Right cardiac atrium (tissue), 5 donors: ENCODE results near the gene APOB. TPM values are rescaled to one million over a fixed set of nuclear protein-coding genes. Genes with fewer than 3 reads are reported as not detected.

Experiments used
- ATAC-seq, 2 donors: fragments of 200-7000 bp; cut with Tn5 transposase; one replicate each; pipeline versions ENCODE4 v1.8.0 to v1.9.1; 2020; ENCODE audit warnings: moderate library complexity in 2 of 2, mild to moderate bottlenecking in 1 of 2
- DNase-seq, 3 donors: peaks; one replicate each; pipeline ENCODE4 v3.0.0-alpha.2; 2020
- H3K27ac ChIP-seq: one replicate; pipeline ENCODE4 v1.5.1; 2013; ENCODE audit warnings: mild to moderate bottlenecking, low read length, control low read depth, moderate library complexity
- H3K27me3 ChIP-seq: one replicate; pipeline ENCODE4 v1.6.1; 2013; ENCODE audit not compliant: control insufficient read depth, insufficient read depth
- H3K4me1 ChIP-seq: one replicate; pipeline ENCODE4 v1.6.1; 2013; ENCODE audit warnings: low read length; ENCODE audit not compliant: control insufficient read depth, insufficient read depth
- H3K4me3 ChIP-seq: one replicate; pipeline ENCODE4 v1.5.1; 2013; ENCODE audit warnings: low read length, control low read depth
- H3K9me3 ChIP-seq: one replicate; pipeline ENCODE4 v1.6.1; 2013; ENCODE audit warnings: low read length; ENCODE audit not compliant: control insufficient read depth
- WGBS: extraction: QIAGEN DNeasy Blood & Tissue Kit; methylation state at CpG from one replicate; pipeline ENCODE4 v1.1.7; 2013; 5-methylcytosine and 5-hydroxymethylcytosine counted together
- intact Hi-C, 4 donors: fragments of 100-400 bp; cut with DNase I; formaldehyde crosslinking; loops; one replicate each; pipeline versions ENCODE4 v1.11.0 to v1.14.0; 2022 to 2023
- polyA plus RNA-seq: library from polyadenylated mRNA; stranded (reverse); fragments of 200-250 nt; gene quantifications from one replicate; pipeline ENCODE4 v1.2.3, GENCODE V29; 2013
- total RNA-seq, 4 donors: library from RNA; stranded (reverse); fragmentation: NEBNext Ultra II Directional; extraction: Animal tissue kit (Norgen Biotek cat#: 25700); gene quantifications; one replicate each; pipeline ENCODE4 v1.2.1, GENCODE V29; 2021
- donor health status: healthy with polysubstance abuse.
- donor health status: DM: no; HTN: yes; CAD: no.
- donor health status: DM: no; HTN: no; CAD: no.
- donor health status: DM: no; HTN: yes; CAD: no; lungs with severe emphysema.
- donor health status: DM: yes; HTN: yes; CAD: no.

APOB gene
- total and polyA plus RNA-seq, 5 donors: 3.6 to 93.2 (median 15.8) TPM

DNA sequence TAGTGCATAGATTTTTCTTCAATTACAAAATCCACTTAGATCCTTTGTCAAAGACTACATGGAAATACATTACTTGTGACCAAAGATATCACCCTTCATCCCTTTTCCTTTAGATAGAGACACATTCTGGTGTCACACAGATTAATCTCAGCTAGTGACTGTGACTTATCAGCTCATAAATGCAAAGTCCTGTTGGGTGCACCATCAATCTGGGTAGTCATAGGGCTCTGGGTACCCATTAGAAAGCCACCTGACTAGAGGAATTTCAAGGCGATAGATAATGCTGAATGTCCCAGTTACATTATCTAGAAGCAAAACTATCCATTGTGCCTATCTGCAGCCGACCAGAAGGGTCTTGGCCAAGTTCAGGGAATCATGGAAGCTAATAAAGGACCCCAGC lies 2.6 kb upstream of the APOB start:
- H3K4me1 ChIP-seq: no peaks in the 10 kb centered on the region
- 68% methylated on average over 2 of the region's 2 CpGs for WGBS
- H3K4me3 ChIP-seq: no peak overlapping the region
- no peaks in the 10 kb centered on the region for H3K27me3 ChIP-seq
- H3K27ac ChIP-seq: no peak overlapping the region
- ATAC-seq (no peak), DNase-seq (no peak)
- no peaks in the 10 kb centered on the region for H3K9me3 ChIP-seq
- intact Hi-C loops: loop anchor here in 2 of 4 donors (10.0 kb wide), 1 partner anchor 268 kb away; no protein-coding TSS in a partner anchor

DNA sequence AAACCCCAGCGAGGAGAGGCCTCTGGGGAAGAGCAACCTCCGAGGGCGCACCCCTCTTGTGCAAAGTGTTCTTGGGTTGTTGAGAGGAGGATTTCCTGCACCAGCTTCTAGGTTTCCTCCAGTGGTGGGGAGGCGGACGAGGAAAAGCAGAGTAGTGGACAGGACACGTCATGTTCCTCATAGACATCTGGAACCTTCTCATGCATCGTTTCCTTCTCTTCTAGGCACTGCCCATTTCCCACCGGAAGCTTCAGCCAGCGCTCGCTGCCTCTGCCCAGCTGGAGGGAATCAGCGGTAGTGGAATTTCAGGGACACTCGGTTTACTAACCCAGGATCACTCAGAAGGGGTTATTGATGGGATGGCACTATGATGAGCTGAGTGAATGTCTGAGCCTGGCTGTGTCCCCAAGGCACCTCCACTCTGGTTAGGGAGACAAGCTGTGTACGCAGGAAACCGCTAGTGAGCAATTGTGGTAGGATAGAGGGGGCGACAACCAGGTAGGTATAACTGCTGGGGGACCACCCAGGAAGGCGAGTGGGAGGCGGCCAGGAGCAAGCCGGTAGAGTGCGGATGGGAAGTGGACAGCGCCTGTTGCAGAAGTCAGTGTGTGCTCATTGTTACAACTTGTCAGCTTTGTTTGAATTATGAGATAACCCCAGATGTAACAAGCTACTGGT lies 960 bp upstream of the APOB start:
- no peak for ATAC-seq
- intact Hi-C loops: loop anchor here (5.0 to 10.0 kb wide), 3 partner anchors 72 to 272 kb away; no protein-coding TSS in a partner anchor
- H3K4me3 ChIP-seq: no peak overlapping the region
- H3K9me3 ChIP-seq: no peaks in the 10 kb centered on the region
- no peak overlapping the region for H3K27ac ChIP-seq
- WGBS: 69% methylated on average over 20 of the region's 20 CpGs
- DNase-seq: peak in 1 of 3 donors; percentile 30
- H3K4me1 ChIP-seq: peaks cover 2% of the 10 kb centered on the region
- H3K27me3 ChIP-seq: no peaks in the 10 kb centered on the region

DNA sequence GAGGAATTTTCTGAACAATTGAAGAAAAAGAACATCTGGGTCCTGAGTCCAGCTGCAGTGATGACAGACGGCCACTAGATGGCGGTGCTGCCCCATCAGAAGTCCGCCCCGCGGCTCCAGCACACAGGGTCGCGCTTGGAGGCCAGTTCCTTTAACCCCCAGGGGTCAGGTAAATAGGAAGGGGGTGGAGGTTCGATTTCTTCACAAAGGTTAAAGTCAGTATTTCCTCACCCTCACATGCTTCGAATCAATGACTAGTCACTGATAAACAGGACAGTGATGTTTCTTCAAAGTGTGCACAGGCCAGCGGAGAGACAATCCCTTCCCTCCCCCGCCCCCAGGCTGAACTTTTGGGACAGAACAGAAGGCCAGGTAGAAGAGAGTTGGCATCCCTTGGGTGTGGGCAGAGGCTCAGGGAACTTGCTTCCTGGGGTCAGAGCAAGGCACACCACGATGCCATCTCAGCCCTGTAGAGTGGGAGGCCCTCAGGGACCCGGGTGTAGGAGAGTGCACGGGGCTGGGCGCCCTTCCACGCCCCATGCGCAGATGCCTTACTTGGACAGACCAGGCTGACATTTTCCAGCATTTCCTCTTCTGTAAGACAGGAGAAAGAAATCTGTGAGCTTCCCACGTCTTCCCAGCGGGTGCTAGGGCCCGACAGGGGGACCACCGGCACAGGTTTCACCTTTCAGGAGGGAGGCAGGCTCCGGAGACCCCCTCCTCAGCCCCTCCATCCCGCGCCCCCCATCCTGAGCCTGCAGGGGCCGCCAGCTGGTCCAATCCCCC lies 722 bp downstream of the APOB start:
- DNase-seq (peak; percentile 55 to 83 (median 83)), ATAC-seq (peak; percentile 45 to 67)
- no peak overlapping the region for H3K4me3 ChIP-seq
- WGBS: 22% methylated on average over 25 of the region's 25 CpGs
- H3K27ac ChIP-seq: no peak overlapping the region
- H3K4me1 ChIP-seq: peaks cover 2% of the 10 kb centered on the region
- H3K9me3 ChIP-seq: no peaks in the 10 kb centered on the region
- no peaks in the 10 kb centered on the region for H3K27me3 ChIP-seq
- intact Hi-C loops: loop anchor here (1.0 to 10.0 kb wide), 5 partner anchors 74 to 274 kb away; no protein-coding TSS in a partner anchor

DNA sequence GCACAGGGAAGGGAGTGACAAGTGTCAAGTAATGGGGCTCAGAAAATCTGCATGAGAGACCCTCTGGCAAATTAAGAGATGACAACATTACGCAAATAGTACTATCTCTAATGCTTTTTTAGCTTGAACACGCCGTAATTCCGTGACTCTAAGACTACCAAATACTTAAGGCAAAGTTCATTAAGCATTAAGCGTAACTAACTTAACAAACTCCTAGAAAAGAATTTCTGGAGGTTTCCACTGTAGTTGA lies 1.2 kb downstream of the APOB start:
- no peaks in the 10 kb centered on the region for H3K9me3 ChIP-seq
- intact Hi-C loops: loop anchor here (2.0 to 10.0 kb wide), 4 partner anchors 74 to 275 kb away; no protein-coding TSS in a partner anchor
- peaks cover 2% of the 10 kb centered on the region for H3K4me1 ChIP-seq
- DNase-seq: no peak
- H3K27me3 ChIP-seq: no peaks in the 10 kb centered on the region
- no peak for ATAC-seq
- WGBS: 18% methylated on average over 5 of the region's 5 CpGs
- H3K4me3 ChIP-seq: no peak overlapping the region
- H3K27ac ChIP-seq: peak overlapping the region; percentile 43

DNA sequence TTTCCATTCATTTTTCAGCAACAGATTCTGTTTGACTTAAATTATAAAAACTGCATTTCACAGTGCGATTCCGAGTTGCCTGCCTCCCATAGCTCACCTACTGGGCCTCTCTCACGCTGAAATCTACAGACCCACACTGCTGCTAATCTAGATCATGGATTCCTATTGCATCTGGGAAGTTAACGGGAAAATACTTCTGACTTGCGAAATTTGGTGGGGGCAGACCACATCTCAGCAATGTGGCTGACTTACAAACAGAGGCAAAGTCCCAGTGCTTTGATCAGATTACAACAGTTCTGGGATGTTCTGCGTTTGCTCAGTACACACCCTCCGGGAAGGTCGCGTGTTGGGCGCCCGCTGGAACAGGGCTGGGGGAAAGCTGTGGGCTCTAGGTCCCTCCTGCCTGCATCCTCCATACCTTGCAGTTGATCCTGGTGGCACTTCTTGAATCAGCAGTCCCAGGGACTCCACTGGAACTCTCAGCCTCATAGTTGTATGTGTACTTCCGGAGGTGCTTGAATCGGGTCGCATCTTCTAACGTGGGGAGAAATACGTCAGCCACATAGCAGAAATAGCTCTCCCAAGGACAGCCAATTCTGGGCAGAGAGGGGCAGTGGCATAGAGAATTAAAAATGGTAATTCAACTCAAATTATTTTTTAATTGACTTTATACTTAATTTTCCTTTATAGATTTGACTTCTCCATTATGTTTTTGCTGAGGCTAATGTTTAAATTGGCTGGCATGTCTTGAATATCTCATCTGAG lies 1.7 kb downstream of the APOB start:
- ATAC-seq: peak; percentile 38 to 58
- peak overlapping the region; percentile 92 for H3K27ac ChIP-seq
- H3K4me3 ChIP-seq: no peak overlapping the region
- peak in 1 of 3 donors; percentile 34 for DNase-seq
- 60% methylated on average over 16 of the region's 16 CpGs for WGBS
- intact Hi-C loops: loop anchor here (2.0 to 10.0 kb wide), 4 partner anchors 75 to 275 kb away; no protein-coding TSS in a partner anchor
- H3K9me3 ChIP-seq: no peaks in the 10 kb centered on the region
- H3K4me1 ChIP-seq: peaks cover 2% of the 10 kb centered on the region
- no peaks in the 10 kb centered on the region for H3K27me3 ChIP-seq

DNA sequence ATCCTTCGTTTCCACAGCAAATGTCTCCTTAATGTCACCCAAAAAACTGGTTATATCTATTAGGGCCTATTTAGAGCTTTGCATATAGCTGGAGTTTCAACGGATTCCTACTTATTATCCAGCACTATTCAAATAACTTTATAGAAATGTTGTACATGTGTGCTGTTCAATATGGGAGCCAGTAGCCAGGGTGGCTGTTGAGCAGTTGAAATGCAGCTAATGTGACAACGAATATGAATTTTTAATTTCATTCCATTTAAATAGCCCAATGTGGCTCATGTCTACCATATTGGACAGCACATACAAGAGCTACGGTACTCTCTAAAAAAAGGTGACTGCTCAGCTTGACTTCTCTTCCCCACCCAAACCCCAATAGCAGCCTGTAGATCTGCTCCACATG lies 2.4 kb downstream of the APOB start:
- 84% methylated on average over 4 of the region's 4 CpGs for WGBS
- no peak for DNase-seq
- Histone ChIP-seq H3K4me3 (peak overlapping the region; percentile 7), H3K27me3 (no peaks in the 10 kb centered on the region), H3K4me1 (peaks cover 2% of the 10 kb centered on the region), H3K27ac (no peak overlapping the region), H3K9me3 (no peaks in the 10 kb centered on the region)
- intact Hi-C loops: loop anchor here (5.0 to 10.0 kb wide), 3 partner anchors 76 to 276 kb away; no protein-coding TSS in a partner anchor
- no peak for ATAC-seq

DNA sequence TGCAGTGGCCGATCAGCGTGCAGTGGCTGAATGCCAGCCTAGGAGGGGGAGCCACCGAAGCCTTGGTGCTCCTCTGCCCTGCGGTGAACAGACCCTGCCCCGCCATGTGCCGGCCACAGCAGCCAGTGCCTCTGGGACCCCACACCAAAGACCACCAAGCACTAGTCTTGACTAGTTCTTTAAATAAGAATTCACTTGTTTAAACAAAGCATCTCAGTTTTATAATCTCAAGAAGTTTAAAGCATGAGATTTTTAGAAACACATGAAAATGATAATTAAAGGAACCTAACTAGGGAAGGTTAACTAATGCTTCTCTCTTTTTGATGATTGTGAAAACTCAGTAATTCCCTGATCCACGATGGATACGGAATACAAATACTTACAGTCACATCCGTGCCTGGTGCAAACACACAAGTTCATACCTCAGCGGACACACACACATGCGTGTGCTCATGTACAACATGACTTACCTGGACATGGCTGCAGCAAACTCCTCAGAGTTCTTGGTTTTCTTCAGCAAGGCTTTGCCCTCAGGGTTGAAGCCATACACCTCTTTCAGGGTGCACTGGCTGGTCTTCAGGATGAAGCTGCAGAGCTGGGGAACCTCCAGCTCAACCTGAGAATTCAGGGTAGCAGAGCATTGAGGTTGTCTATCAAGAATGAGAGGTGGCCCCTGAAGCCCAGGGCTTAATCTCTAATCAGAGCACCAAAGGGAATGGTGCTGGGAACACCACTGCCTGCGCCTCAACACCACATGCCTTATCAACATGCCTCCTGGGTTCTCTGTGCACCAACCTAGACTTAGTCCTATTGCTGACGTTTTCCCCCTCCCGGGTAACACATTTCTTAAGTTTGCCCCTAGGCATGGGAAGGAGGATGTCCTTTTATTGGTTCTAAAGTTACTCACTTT lies 3.1 kb downstream of the APOB start:
- Histone ChIP-seq H3K27me3 (no peaks in the 10 kb centered on the region), H3K4me3 (no peak overlapping the region), H3K9me3 (no peaks in the 10 kb centered on the region), H3K4me1 (peaks cover 3% of the 10 kb centered on the region), H3K27ac (peak overlapping the region; percentile 21)
- intact Hi-C loops: loop anchor here (5.0 to 10.0 kb wide), 3 partner anchors 77 to 277 kb away; no protein-coding TSS in a partner anchor
- no peak for ATAC-seq
- WGBS: 80% methylated on average over 14 of the region's 14 CpGs
- DNase-seq: peak in 2 of 3 donors; percentile 49 to 66

DNA sequence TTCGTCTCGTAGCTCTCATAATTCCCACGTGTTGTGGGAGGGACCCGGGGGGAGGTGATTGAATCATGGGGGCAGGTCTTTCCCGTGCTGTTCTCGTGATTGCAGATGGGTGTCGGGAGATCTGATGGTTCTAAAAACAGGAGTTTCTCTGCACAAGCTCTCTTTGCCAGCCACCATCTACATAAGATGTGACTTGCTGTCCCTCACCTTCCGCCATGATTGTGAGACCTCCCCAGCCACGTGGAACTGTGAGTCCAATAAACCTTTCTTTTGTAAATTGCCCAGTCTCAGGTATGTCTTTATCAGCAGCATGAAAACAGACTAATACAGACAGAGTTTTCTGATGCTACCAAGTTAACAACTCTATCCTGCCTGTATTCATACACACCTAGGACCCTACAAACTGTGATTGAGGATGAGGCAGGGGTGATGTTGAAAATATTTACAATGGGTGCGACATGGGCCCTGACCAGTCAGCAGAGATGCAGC lies 3.9 kb downstream of the APOB start:
- Histone ChIP-seq H3K27me3 (no peaks in the 10 kb centered on the region), H3K27ac (peak overlapping the region; percentile 60), H3K4me1 (peaks cover 3% of the 10 kb centered on the region), H3K9me3 (no peaks in the 10 kb centered on the region), H3K4me3 (no peak overlapping the region)
- 71% methylated on average over 10 of the region's 10 CpGs for WGBS
- no peak for DNase-seq
- no peak for ATAC-seq
- intact Hi-C loops: loop anchor here (5.0 to 10.0 kb wide), 3 partner anchors 77 to 277 kb away; no protein-coding TSS in a partner anchor

DNA sequence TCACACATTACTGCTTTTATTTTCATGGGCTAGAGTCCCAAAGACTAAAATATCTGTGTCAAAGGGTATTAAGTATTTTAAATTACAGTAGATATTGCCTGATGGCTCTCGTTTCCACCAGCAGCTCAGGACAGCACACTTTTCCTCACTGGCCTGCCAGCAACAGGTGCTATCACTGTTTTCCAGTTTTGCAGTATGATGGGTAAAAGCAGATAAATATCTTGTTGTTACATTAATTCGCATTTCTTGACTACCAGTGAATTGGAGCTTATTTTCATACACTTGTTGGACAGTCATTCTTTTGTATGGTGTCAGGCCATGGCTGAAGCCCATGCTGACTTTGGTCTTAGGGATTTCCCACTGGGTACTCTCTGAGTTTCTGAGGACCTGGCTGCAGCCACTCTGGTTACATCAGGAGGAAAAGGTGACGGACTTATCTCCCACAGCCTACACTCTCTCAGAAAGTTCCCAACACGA lies 4.8 kb downstream of the APOB start:
- 28% methylated on average over 4 of the region's 4 CpGs for WGBS
- Histone ChIP-seq H3K9me3 (no peaks in the 10 kb centered on the region), H3K4me3 (no peak overlapping the region), H3K27ac (peak overlapping the region; percentile 87), H3K4me1 (peaks cover 3% of the 10 kb centered on the region), H3K27me3 (no peaks in the 10 kb centered on the region)
- DNase-seq: no peak
- intact Hi-C loops: no loop called here
- peak; percentile 13 to 37 for ATAC-seq
